Mesodermal cell (in vitro differentiated cells): ENCODE measurements around the gene DOCK2.
A peak's percentile ranks its signal among the peaks of the same experiment; 100 is the strongest.

Source experiments
- H3K27ac ChIP-seq: 2 replicates; pipeline ENCODE4 v1.7.0; 2013; ENCODE audit warnings: mild to moderate bottlenecking, low read depth, low read length, moderate library complexity; ENCODE audit not compliant: severe bottlenecking
- H3K36me3 ChIP-seq: 2 replicates; pipeline ENCODE4 v1.7.1; 2013; ENCODE audit warnings: mild to moderate bottlenecking, low read length, moderate library complexity; ENCODE audit not compliant: control insufficient read depth, insufficient read depth
- H3K4me1 ChIP-seq: one replicate; pipeline ENCODE4 v1.7.1; 2013; ENCODE audit warnings: mild to moderate bottlenecking, low read length; ENCODE audit not compliant: insufficient read depth, control insufficient read depth, poor library complexity, severe bottlenecking
- H3K4me3 ChIP-seq: 2 replicates; pipeline ENCODE4 v1.7.0; 2013; ENCODE audit warnings: low read length, control low read depth, mild to moderate bottlenecking; ENCODE audit not compliant: insufficient read depth, poor library complexity, severe bottlenecking; ENCODE audit errors: extremely low read depth
- H3K9me3 ChIP-seq: 2 replicates; pipeline ENCODE4 v1.7.1; 2013; ENCODE audit warnings: mild to moderate bottlenecking, low read length, moderate library complexity; ENCODE audit not compliant: control insufficient read depth
- WGBS, 2 experiments: methylation state at CpG; one replicate each; pipeline ENCODE4 v1.1.5; 2013; ENCODE audit warnings: missing lambda C conversion rate in 2 of 2; ENCODE audit not compliant: insufficient coverage in 2 of 2; 5-methylcytosine and 5-hydroxymethylcytosine counted together

The DOCK2 gene

DNA sequence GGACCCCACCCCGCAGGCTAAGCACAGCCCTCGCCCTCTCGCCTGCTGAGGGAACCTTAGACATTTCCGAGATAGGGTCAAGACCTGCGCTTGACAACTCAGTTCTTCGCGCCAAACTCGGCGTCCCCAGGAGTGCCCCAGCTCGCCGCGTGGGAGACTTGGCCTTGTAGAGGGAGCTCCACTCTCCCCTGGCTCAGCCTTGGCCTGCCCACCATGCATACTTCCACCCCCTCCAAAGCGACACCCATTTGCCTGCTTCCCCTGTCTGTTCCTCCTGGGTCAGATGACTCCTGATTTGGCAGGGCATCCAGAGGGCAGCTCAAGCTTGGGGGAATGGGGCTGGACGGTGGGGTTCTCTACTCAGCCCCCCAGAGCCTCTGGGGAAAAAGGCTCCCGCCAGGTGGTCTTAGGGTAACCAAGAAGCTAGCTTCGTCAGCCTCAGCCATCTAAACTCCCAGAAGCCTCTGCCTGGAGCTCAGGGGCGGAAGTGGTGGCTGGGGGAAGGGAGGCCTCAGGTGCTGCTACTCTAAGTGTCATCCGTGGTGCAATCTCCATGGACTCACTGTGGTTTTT, 560 bp downstream of the DOCK2 start:
- H3K36me3 ChIP-seq = no peaks in the 10 kb centered on the region
- H3K4me3 ChIP-seq = peak overlapping the region; percentile 25
- 39 to 53% methylated on average over 13 to 15 of the region's 18 CpGs for WGBS, 2 experiments
- no peak overlapping the region for H3K27ac ChIP-seq
- no peaks in the 10 kb centered on the region for H3K4me1 ChIP-seq
- peaks cover 16% of the 10 kb centered on the region for H3K9me3 ChIP-seq

DNA sequence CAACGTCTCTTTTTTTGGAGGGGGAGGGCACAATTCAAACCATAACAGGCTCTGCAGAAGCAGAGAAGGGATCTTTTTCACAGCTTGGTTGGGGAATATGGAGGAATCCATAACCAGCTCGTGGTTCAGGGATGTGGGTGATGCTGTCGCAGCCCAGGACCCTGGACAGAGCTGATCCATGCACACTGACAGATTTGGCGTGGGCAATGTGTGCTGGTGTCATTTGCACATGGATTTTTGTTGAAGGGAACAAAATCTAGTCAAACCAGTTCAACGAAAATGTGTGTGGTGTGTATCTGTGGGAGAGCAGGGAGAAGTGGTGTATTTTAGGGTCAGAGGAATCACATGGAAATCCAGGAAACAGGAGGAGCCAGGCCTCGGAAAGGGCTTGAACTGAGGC, 4.2 kb downstream of the DOCK2 start:
- 65 to 72% methylated on average over 5 of the region's 6 CpGs for WGBS, 2 experiments
- H3K27ac ChIP-seq = no peak overlapping the region
- peaks cover 16% of the 10 kb centered on the region for H3K9me3 ChIP-seq
- no peaks in the 10 kb centered on the region for H3K36me3 ChIP-seq
- no peaks in the 10 kb centered on the region for H3K4me1 ChIP-seq
- H3K4me3 ChIP-seq = no peak overlapping the region

DNA sequence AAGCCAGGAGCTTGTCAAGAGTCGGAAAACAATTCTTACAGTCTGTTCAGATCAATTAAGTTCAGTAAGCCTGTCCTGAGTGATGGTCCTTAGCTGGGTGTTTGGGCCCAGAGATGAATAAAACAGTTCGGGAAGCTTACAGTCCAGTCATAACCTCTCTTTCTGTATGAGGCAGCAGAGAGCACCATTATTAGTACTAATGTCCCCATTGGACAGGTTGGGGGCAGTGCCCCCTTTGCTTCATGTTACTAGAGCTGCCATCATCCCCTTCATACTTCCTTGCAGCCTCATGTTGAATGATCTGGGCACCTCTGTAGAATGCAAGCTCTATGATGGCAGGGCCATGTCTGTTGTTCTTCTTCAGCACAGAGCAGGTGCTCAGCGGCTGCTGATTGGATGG, 9.8 kb downstream of the DOCK2 start:
- H3K27ac ChIP-seq = no peak overlapping the region
- no peaks in the 10 kb centered on the region for H3K9me3 ChIP-seq
- H3K4me1 ChIP-seq = peaks cover 39% of the 10 kb centered on the region
- no peaks in the 10 kb centered on the region for H3K36me3 ChIP-seq
- WGBS, 2 experiments = 95 to 100% methylated on average over 2 to 3 of the region's 3 CpGs
- H3K4me3 ChIP-seq = no peak overlapping the region

GRCh38 chr5:169647566-169647965, 10.5 kb downstream of the DOCK2 start:
- peaks cover 42% of the 10 kb centered on the region for H3K4me1 ChIP-seq
- H3K4me3 ChIP-seq = no peak overlapping the region
- H3K36me3 ChIP-seq = no peaks in the 10 kb centered on the region
- no peaks in the 10 kb centered on the region for H3K9me3 ChIP-seq
- H3K27ac ChIP-seq = peak overlapping the region; percentile 47
- WGBS, 2 experiments = 86% methylated on average over 1 of the region's 1 CpG; no CpG with 5 or more reads in 1 of the 2 experiments

- Histone ChIP-seq H3K9me3 (no peaks in the 10 kb centered on the region), H3K27ac (no peak overlapping the region), H3K4me3 (no peak overlapping the region), H3K36me3 (no peaks in the 10 kb centered on the region), H3K4me1 (peaks cover 42% of the 10 kb centered on the region)
- 94 to 95% methylated on average over 11 of the region's 13 CpGs for WGBS, 2 experiments
Measured at GRCh38 chr5:169648725-169649310, 11.7 kb downstream of the DOCK2 start.

DNA sequence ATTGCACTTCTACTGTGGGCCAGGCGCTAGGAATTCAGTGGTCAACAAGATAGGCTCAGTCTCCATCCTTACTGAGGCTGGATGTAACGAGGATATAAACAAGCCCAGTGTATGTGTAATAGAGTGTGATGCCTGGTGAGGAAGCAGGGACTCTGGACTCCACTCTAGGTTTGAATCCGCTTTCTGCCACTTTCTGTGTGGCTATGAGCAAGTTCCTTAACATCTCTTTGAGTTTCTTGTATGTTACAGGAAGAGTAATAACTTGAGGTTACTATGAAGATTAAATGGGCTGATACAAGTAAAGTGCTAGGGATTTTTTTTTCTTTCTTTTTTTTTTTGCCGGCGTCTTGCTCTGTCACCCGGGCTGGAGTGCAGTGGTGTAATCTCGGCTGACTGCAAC, 12.4 kb downstream of the DOCK2 start:
- Histone ChIP-seq H3K4me1 (peaks cover 42% of the 10 kb centered on the region), H3K36me3 (no peaks in the 10 kb centered on the region), H3K9me3 (no peaks in the 10 kb centered on the region), H3K27ac (no peak overlapping the region), H3K4me3 (no peak overlapping the region)
- WGBS, 2 experiments = 84 to 94% methylated on average over 2 to 5 of the region's 7 CpGs

DNA sequence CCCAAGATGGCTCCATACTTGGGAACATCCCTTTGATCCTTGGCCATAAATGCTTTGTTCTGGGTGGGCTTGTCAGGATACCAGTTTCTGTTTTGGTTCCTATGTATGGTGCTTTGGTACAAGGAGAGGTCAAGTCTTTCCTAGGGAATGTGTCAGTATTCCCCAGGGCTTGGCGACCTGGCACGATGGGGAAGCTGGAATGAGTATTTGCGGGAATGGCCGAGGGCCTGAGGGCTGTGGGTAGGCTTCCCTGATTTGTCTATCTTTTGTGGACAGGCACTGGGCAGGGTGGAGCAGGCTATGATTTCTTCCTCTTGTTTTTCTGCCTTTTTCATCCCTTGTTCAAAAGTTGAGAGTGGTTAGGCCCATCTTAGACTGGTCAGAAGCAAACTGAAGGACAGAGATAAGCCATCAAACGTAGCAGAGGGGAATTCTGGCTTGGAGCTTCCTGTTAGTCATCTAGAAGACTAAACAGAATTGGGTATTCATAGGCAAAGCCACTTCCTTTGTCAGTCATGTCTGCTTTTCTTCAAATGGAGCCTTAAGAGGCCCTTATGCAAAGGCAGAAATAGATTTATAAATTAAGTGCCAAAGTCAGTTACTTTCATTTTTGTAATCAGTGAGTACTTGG, 13.7 kb downstream of the DOCK2 start:
- H3K36me3 ChIP-seq = no peaks in the 10 kb centered on the region
- WGBS, 2 experiments = 70 to 81% methylated on average over 5 of the region's 5 CpGs
- peak overlapping the region; percentile 74 for H3K27ac ChIP-seq
- H3K9me3 ChIP-seq = no peaks in the 10 kb centered on the region
- H3K4me3 ChIP-seq = no peak overlapping the region
- peaks cover 49% of the 10 kb centered on the region for H3K4me1 ChIP-seq

- Histone ChIP-seq H3K27ac (peak overlapping the region; percentile 74), H3K36me3 (no peaks in the 10 kb centered on the region), H3K4me1 (peaks cover 52% of the 10 kb centered on the region), H3K4me3 (no peak overlapping the region), H3K9me3 (no peaks in the 10 kb centered on the region)
- WGBS, 2 experiments = 84 to 91% methylated on average over 5 of the region's 5 CpGs
Measured at GRCh38 chr5:169651526-169651925, 14.5 kb downstream of the DOCK2 start.

DNA sequence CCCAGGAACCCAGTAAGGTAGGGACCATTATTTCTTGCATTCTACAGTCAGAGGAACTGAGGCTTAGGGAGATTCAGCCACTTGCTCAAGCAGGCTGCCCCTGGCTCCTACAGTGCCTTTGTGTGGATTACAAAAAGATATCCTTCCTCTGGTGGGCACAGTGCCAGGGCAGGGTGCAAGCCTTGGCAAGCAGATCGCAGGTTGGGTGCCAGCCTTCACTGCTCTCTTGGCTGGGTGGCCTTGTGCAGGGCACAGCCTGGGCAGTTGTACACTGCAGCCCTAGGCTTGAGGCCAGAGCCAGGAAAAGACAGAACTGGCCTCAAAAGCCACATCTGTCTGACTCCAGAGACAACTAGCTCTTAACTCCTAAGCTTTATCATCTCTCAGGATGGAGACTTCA, 15.0 kb downstream of the DOCK2 start:
- peak overlapping the region; percentile 74 for H3K27ac ChIP-seq
- WGBS, 2 experiments = 94 to 100% methylated on average over 1 of the region's 1 CpG
- no peaks in the 10 kb centered on the region for H3K36me3 ChIP-seq
- H3K4me3 ChIP-seq = no peak overlapping the region
- H3K9me3 ChIP-seq = no peaks in the 10 kb centered on the region
- peaks cover 52% of the 10 kb centered on the region for H3K4me1 ChIP-seq

- Histone ChIP-seq H3K4me3 (no peak overlapping the region), H3K4me1 (peaks cover 47% of the 10 kb centered on the region), H3K27ac (no peak overlapping the region), H3K9me3 (no peaks in the 10 kb centered on the region), H3K36me3 (no peaks in the 10 kb centered on the region)
- WGBS, 2 experiments = 86% methylated on average over 4 of the region's 5 CpGs; no CpG with 5 or more reads in 1 of the 2 experiments
Measured at GRCh38 chr5:169653091-169653490, 16.0 kb downstream of the DOCK2 start.

- Histone ChIP-seq H3K36me3 (no peaks in the 10 kb centered on the region), H3K4me1 (peaks cover 28% of the 10 kb centered on the region), H3K4me3 (no peak overlapping the region), H3K9me3 (no peaks in the 10 kb centered on the region), H3K27ac (no peak overlapping the region)
- whole genome bisulfite sequencing, 2 experiments = 86 to 100% methylated on average over 1 to 2 of the region's 2 CpGs
Measured at GRCh38 chr5:169655353-169655752, 18.3 kb downstream of the DOCK2 start.
